ENCODE data around the gene NPR1. TPM values are rescaled to one million over a fixed set of nuclear protein-coding genes. Genes with fewer than 3 reads are reported as not detected.
A peak's percentile ranks its signal among the peaks of the same experiment; 100 is the strongest.

Gene NPR1
- total RNA-seq, 3 donors from 2014 or later (not counting 1 experiment from before 2014, with no cell fraction given): not detected

DNA sequence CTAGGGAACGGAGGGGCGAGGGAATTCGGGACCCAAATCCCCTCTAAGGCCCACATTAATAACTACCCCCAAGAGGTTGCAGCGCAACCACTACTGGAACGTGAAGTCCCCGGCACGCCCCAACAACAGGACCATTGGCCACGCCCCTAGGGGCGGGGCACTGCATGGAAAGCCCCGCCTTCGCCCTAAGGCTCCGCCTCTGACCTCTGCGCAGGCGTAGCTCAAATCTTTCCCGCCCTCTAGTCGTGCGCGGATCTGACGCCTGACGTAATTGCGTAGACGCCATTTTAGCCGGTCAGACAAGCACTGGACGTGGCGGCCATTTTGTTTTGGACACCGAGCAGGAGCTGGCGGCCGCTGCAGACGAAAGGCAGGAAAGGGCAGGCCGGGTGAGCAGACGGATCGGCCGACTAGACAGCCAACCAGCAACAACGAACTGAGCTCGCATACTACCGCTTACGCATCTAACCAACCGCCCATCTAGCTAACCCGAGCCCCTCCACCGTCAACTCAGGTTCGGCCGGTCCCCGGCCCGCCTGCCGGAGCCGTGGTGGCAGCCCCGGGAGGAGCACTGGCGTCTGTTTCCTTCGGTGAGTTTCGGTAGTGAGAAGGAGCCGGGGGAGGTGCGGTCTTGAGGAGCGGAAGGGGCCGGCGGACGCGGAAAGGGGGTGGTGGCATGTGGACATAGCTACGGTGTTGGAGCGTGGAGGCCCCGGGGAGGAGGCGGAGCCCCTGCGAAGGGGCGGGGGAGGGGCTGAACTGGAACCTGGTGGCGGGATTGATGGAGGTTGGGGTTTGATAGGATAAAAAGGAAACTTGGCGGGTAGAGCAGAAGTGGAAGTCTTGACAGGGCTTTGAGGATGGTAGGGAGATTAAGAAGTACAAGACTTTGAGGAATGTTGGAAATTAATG lies 44.5 kb upstream of the NPR1 start, which contains the start of gene CHTOP:
Gene CHTOP, plus strand, starts transcription at position 313 of the 912 bp plus-strand sequence. CDS start 2,523 bp downstream, outside the sequence.
- Histone ChIP-seq H3K4me1 (ENCODE audit: control insufficient read depth, insufficient read depth, low read length) (peaks cover 24% of the 10 kb centered on the region), H3K9me3 (ENCODE audit: control insufficient read depth, insufficient read depth, low read length) (no peaks in the 10 kb centered on the region), H3K4me3 (ENCODE audit: low read length) (peak within 1 kb of the TSS; percentile 72), H3K27me3 (ENCODE audit: control insufficient read depth, insufficient read depth, low read length) (no peaks in the 10 kb centered on the region), H3K36me3 (ENCODE audit: control insufficient read depth, insufficient read depth, low read length) (peaks cover 30% of the 10 kb centered on the region), H3K27ac (ENCODE audit: low read length) (peak within 1 kb of the TSS; percentile 91)
- ATAC-seq (peak; percentile 86 to 97 (median 88)), DNase-seq (peak; percentile 98 to 99)
- H3K4me3 Mint-ChIP-seq: peak within 1 kb of the TSS; percentile 99
- no peaks in the 10 kb centered on the region for H3K27me3 Mint-ChIP-seq (ENCODE audit: low read depth in 2 of 2)
- 3% methylated on average over 64 of the region's 65 CpGs for WGBS (ENCODE audit: insufficient coverage)
- H3K4me1 Mint-ChIP-seq: peaks cover 24 to 34% of the 10 kb centered on the region in 2 donors
- H3K27ac Mint-ChIP-seq: peak within 1 kb of the TSS; percentile 98 to 99
- peaks cover 7% of the 10 kb centered on the region for H3K36me3 Mint-ChIP-seq
- intact Hi-C loops (cut with micrococcal nuclease): loop anchor here (2.0 to 5.0 kb wide), 3 partner anchors 37 to 358 kb away; partner anchors contain the start of genes ILF2 and RPS27
- H3K9me3 Mint-ChIP-seq: no peaks in the 10 kb centered on the region
- TF ChIP-seq, protein P1, sequence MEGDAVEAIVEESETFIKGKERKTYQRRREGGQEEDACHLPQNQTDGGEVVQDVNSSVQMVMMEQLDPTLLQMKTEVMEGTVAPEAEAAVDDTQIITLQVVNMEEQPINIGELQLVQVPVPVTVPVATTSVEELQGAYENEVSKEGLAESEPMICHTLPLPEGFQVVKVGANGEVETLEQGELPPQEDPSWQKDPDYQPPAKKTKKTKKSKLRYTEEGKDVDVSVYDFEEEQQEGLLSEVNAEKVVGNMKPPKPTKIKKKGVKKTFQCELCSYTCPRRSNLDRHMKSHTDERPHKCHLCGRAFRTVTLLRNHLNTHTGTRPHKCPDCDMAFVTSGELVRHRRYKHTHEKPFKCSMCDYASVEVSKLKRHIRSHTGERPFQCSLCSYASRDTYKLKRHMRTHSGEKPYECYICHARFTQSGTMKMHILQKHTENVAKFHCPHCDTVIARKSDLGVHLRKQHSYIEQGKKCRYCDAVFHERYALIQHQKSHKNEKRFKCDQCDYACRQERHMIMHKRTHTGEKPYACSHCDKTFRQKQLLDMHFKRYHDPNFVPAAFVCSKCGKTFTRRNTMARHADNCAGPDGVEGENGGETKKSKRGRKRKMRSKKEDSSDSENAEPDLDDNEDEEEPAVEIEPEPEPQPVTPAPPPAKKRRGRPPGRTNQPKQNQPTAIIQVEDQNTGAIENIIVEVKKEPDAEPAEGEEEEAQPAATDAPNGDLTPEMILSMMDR (IDR thresholded peaks at IDR 0.05): no peak

DNA sequence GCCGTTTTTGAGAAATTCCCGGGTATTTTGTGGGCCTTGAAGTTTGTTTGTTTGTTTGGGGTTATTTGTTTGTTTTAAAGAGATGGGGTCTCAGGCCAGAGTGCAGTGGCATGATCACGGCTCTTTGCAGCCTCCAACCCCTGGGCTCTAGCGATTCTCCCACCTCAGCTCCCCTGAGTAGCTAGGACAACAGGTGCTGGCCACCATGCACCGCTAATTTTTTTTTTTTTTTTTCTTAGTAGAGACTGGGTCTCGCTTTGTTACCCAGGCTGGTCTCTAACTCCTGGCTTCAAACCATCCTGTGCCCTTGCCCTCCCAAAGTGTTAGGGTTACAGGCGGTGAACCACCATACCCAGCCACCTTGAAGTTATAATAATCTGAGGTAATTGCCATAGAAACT lies 42.6 kb upstream of the NPR1 start:
- Histone ChIP-seq H3K4me3 (ENCODE audit: low read length) (no peak overlapping the region), H3K27me3 (ENCODE audit: control insufficient read depth, insufficient read depth, low read length) (no peaks in the 10 kb centered on the region), H3K36me3 (ENCODE audit: control insufficient read depth, insufficient read depth, low read length) (peaks cover 49% of the 10 kb centered on the region), H3K9me3 (ENCODE audit: control insufficient read depth, insufficient read depth, low read length) (no peaks in the 10 kb centered on the region), H3K27ac (ENCODE audit: low read length) (no peak overlapping the region), H3K4me1 (ENCODE audit: control insufficient read depth, insufficient read depth, low read length) (peaks cover 24% of the 10 kb centered on the region)
- H3K4me3 Mint-ChIP-seq: peak overlapping the region; percentile 73
- TF ChIP-seq, protein P1 (IDR thresholded peaks at IDR 0.05): no peak
- peaks cover 7% of the 10 kb centered on the region for H3K36me3 Mint-ChIP-seq
- no peaks in the 10 kb centered on the region for H3K9me3 Mint-ChIP-seq
- H3K27me3 Mint-ChIP-seq (ENCODE audit: low read depth in 2 of 2): no peaks in the 10 kb centered on the region
- ATAC-seq (no peak), DNase-seq (no peak)
- WGBS (ENCODE audit: insufficient coverage): 81% methylated on average over 7 of the region's 7 CpGs
- H3K4me1 Mint-ChIP-seq: peaks cover 24 to 38% of the 10 kb centered on the region in 2 donors
- H3K27ac Mint-ChIP-seq: peak overlapping the region in 1 of 2 donors; percentile 53
- intact Hi-C loops (cut with micrococcal nuclease): loop anchor here (2.0 kb wide), 2 partner anchors 35 to 99 kb away; partner anchors contain the start of gene ILF2

DNA sequence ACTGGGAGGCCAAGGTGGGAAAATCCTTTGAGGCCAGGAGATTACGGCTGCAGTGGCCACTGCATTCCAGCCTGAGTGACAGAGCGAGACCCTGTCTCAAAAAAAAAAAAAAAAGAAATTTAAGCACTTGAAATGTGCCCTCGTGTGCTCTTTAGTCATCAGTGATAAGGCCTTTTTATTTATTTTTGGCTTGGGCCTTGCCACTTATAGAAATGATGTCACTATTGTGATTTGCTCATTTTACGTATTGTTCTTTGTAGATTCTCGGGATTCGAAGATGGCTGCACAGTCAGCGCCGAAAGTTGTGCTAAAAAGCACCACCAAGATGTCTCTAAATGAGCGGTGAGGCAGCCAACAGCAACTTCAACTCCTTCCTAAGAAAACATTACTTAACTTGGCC lies 42.2 kb upstream of the NPR1 start:
- 96% methylated on average over 9 of the region's 9 CpGs for WGBS (ENCODE audit: insufficient coverage)
- TF ChIP-seq, protein P1 (IDR thresholded peaks at IDR 0.05): no peak
- no peak overlapping the region for H3K4me3 Mint-ChIP-seq
- H3K9me3 ChIP-seq (ENCODE audit: control insufficient read depth, insufficient read depth, low read length): no peaks in the 10 kb centered on the region
- H3K27me3 Mint-ChIP-seq (ENCODE audit: low read depth in 2 of 2): no peaks in the 10 kb centered on the region
- H3K4me3 ChIP-seq (ENCODE audit: low read length): no peak overlapping the region
- H3K4me1 ChIP-seq (ENCODE audit: control insufficient read depth, insufficient read depth, low read length): peaks cover 24% of the 10 kb centered on the region
- H3K27ac ChIP-seq (ENCODE audit: low read length): no peak overlapping the region
- no peaks in the 10 kb centered on the region for H3K9me3 Mint-ChIP-seq
- DNase-seq (no peak), ATAC-seq (no peak)
- peak overlapping the region; percentile 44 to 53 for H3K27ac Mint-ChIP-seq
- intact Hi-C loops (cut with micrococcal nuclease): no loop called here
- H3K27me3 ChIP-seq (ENCODE audit: control insufficient read depth, insufficient read depth, low read length): no peaks in the 10 kb centered on the region
- peaks cover 28 to 38% of the 10 kb centered on the region in 2 donors for H3K4me1 Mint-ChIP-seq
- peaks cover 53% of the 10 kb centered on the region for H3K36me3 ChIP-seq (ENCODE audit: control insufficient read depth, insufficient read depth, low read length)
- peaks cover 11% of the 10 kb centered on the region for H3K36me3 Mint-ChIP-seq

Data from natural killer cell (primary cell).